Esophagus muscularis mucosa (tissue), 4 donors: ENCODE results near the gene ADK.

ENCODE experiments used
- EP300 ChIP-seq: sonication (generic); formaldehyde crosslinking; IDR thresholded peaks from one replicate; pipeline ENCODE4 v1.6.1; 2017; ENCODE audit warnings: antibody characterized with exemption
- POLR2A ChIP-seq: fragments of 450-650 bp; IDR thresholded peaks from one replicate; pipeline ENCODE4 v1.6.1; 2017; ENCODE audit warnings: antibody characterized with exemption, moderate library complexity, mild to moderate bottlenecking, low read depth
- TF ChIP-seq, protein P1 (sequence below), 3 experiments: fragments of 200-600 bp in 2 of 3; fragments of 450-650 bp in 1 of 3; sonication (generic) in 2 of 3; IDR thresholded peaks; one replicate each; pipeline ENCODE4 v1.5.1; 2017 to 2019; ENCODE audit warnings: antibody characterized with exemption in 3 of 3, mild to moderate bottlenecking in 2 of 3, moderate library complexity in 1 of 3

DNA sequence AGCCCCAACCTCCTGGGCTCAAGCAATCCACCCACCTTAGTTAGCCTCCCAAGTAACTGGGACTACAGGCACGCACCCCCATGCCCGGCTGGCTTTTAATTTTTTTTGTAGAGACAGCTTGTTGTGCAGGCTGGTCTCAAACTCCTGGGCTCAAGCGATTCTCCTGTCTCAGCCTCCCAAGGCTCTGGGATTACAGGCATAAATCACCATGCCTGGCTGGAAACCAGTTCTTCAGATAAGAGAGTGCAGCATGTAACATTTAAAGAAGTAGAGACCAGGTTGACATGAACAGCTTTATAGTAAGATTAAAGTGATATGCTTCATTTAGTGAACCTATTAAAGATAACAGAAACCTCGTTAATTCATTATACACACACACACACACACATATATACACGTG is 507.5 kb downstream of the ADK start:
- TF ChIP-seq, protein P1, sequence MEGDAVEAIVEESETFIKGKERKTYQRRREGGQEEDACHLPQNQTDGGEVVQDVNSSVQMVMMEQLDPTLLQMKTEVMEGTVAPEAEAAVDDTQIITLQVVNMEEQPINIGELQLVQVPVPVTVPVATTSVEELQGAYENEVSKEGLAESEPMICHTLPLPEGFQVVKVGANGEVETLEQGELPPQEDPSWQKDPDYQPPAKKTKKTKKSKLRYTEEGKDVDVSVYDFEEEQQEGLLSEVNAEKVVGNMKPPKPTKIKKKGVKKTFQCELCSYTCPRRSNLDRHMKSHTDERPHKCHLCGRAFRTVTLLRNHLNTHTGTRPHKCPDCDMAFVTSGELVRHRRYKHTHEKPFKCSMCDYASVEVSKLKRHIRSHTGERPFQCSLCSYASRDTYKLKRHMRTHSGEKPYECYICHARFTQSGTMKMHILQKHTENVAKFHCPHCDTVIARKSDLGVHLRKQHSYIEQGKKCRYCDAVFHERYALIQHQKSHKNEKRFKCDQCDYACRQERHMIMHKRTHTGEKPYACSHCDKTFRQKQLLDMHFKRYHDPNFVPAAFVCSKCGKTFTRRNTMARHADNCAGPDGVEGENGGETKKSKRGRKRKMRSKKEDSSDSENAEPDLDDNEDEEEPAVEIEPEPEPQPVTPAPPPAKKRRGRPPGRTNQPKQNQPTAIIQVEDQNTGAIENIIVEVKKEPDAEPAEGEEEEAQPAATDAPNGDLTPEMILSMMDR (IDR thresholded peaks at IDR 0.05), result no peak
- TF ChIP-seq POLR2A (no peak), EP300 (no peak)
